ENCODE measurements around the gene NUP37.
A peak's percentile ranks its signal among the peaks of the same experiment; 100 is the strongest.
"Not testable (repeated sequence)": the region's sequence is repeated elsewhere in the genome, so short reads cannot be mapped to it uniquely, and the experiment has no call there.

Gene NUP37

DNA sequence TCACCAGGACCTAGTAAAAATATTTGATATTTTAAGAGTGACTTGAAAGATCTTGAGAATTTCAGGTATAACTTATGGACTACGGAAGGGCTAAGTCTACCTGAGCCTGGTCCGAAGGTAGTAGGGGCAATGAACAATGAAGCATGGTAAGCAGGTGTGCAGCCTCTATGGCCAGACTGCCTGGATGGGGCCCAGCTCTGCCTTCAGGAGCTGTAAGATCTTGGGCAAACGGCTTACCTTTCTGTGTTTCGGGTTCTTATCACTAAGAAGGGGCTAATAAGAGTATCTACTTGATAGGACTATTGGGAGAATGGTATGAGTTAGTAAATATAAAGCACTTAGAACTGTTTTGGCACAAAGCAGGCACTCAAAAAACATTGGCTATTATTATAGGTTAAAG, 39.1 kb downstream of the NUP37 start:
- no peak overlapping the region for H3K9ac ChIP-seq (ENCODE audit: low read depth, low read length)
- H3K27ac ChIP-seq (ENCODE audit: low read depth, low read length): no peak overlapping the region
- no peak overlapping the region for H3K4me3 ChIP-seq (ENCODE audit: low read length)
- no peaks in the 10 kb centered on the region for H3K4me1 ChIP-seq (ENCODE audit: insufficient read depth, low read length)
- peaks cover 90% of the 10 kb centered on the region for H3K36me3 ChIP-seq (ENCODE audit: insufficient read depth, low read length)
- WGBS: 90% methylated on average over 4 of the region's 4 CpGs
- no peaks in the 10 kb centered on the region for H3K27me3 ChIP-seq (ENCODE audit: insufficient read depth, low read length)
- no peaks in the 10 kb centered on the region for H3K9me3 ChIP-seq (ENCODE audit: insufficient read depth, low read depth, low read length)

DNA sequence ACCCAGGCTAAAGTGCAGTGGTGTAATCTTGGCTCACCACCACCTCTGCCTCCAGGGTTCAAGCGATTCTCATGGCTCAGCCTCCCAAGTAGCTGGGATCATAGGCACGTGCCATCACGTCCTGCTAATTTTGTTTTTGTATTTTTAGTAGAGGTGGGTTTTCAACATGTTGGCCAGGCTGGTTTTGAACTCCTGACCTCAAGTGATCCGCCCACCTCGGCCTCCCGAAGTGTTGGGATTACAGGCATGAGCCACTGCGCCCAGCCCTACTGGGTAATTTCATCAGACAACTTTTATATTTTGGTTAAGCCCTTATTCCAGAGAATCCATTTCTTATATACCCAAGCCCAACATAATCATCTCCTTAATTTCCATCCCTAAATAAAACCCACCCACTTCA, 47.8 kb downstream of the NUP37 start:
- peaks cover 41% of the 10 kb centered on the region for H3K36me3 ChIP-seq (ENCODE audit: insufficient read depth, low read length)
- not testable (repeated sequence) for H3K9ac ChIP-seq (ENCODE audit: low read depth, low read length); H3K4me3 ChIP-seq (ENCODE audit: low read length); H3K27ac ChIP-seq (ENCODE audit: low read depth, low read length); H3K9me3 ChIP-seq (ENCODE audit: insufficient read depth, low read depth, low read length); H3K27me3 ChIP-seq (ENCODE audit: insufficient read depth, low read length); H3K4me1 ChIP-seq (ENCODE audit: insufficient read depth, low read length)
- WGBS: 94% methylated on average over 7 of the region's 7 CpGs

DNA sequence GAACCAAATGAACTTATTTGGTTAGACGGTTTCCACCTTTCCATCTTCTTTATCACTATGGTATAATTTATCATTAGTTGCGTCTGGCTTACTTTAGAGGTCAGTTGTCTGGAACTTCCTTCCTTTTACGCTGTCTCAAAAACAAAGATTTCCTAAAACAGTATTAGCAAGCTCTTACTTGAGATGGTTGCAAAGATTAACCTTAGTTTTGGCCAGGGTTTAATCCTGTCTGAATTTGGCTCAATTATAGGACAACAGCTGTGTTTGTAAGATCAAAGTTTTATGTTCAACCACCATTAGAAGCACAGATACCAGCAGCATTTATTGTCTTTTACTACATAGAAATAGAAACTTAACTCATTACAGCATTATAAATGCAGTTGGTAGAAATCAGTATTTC, 50.2 kb downstream of the NUP37 start:
- WGBS: 100% methylated on average over 3 of the region's 3 CpGs
- no peaks in the 10 kb centered on the region for H3K4me1 ChIP-seq (ENCODE audit: insufficient read depth, low read length)
- H3K36me3 ChIP-seq (ENCODE audit: insufficient read depth, low read length): peaks cover 17% of the 10 kb centered on the region
- no peak overlapping the region for H3K27ac ChIP-seq (ENCODE audit: low read depth, low read length)
- no peak overlapping the region for H3K4me3 ChIP-seq (ENCODE audit: low read length)
- H3K9me3 ChIP-seq (ENCODE audit: insufficient read depth, low read depth, low read length): no peaks in the 10 kb centered on the region
- no peaks in the 10 kb centered on the region for H3K27me3 ChIP-seq (ENCODE audit: insufficient read depth, low read length)
- H3K9ac ChIP-seq (ENCODE audit: low read depth, low read length): no peak overlapping the region

DNA sequence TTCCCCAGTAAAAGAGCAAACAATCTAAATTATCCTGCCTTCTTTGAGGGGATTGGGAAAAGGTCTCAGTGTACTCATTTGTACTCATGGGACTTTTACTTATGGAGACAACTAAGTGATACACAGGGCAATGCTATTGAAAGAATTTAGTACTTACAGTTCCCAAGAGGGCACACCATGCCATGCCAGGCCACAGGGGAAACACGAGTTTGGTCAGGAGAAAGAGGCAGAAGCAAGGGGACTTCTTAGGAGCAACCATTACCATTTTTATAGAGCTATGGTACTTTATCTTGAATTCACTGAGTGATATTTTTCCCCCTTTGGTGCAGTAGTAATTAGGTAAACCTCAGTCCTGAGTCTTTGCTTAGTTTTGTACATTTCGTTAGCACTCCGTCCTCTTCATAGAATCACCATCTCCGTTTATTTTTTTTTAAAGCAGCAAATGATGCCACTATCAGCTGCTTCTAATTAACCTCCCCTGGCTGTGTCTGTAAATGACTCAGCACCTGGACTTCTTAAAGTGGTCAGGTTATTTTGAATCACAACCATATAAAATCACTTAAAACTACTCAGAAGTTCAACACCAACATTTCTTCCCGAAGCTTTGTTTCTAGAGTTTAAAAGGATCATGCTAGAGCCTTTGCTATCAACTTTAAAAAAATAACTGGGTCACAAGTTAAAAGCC, 52.2 kb downstream of the NUP37 start:
- WGBS: 94% methylated on average over 5 of the region's 5 CpGs
- H3K27ac ChIP-seq (ENCODE audit: low read depth, low read length): no peak overlapping the region
- no peaks in the 10 kb centered on the region for H3K27me3 ChIP-seq (ENCODE audit: insufficient read depth, low read length)
- no peaks in the 10 kb centered on the region for H3K9me3 ChIP-seq (ENCODE audit: insufficient read depth, low read depth, low read length)
- no peaks in the 10 kb centered on the region for H3K4me1 ChIP-seq (ENCODE audit: insufficient read depth, low read length)
- no peak overlapping the region for H3K9ac ChIP-seq (ENCODE audit: low read depth, low read length)
- no peak overlapping the region for H3K4me3 ChIP-seq (ENCODE audit: low read length)
- H3K36me3 ChIP-seq (ENCODE audit: insufficient read depth, low read length): no peaks in the 10 kb centered on the region

GRCh38 chr12:102064476-102064875, 55.4 kb downstream of the NUP37 start:
- Histone ChIP-seq H3K4me3 (ENCODE audit: low read length) (no peak overlapping the region), H3K9me3 (ENCODE audit: insufficient read depth, low read depth, low read length) (no peaks in the 10 kb centered on the region)
- 94% methylated on average over 1 of the region's 1 CpG for WGBS

DNA sequence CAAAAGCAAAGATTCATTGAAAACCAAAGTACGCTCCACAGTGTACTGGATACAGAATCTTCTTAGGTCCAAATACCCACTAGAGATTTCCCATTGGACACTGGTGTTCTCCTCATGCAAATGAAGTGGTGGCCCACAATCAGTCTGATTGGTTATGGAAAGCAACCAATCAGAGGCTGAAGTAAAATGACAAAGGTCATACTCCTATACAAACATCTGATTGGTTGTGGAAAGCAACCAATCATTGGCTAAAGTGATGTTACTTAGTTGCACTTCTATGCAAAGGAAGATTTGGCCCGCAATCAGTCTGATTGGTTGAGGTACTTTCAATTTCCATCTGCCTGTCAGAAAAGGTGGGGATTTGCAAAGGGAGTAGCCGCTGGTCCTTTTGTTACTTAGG, 56.8 kb downstream of the NUP37 start:
- no peak overlapping the region for H3K4me3 ChIP-seq (ENCODE audit: low read length)
- no peak overlapping the region for H3K27ac ChIP-seq (ENCODE audit: low read depth, low read length)
- no peaks in the 10 kb centered on the region for H3K9me3 ChIP-seq (ENCODE audit: insufficient read depth, low read depth, low read length)
- H3K27me3 ChIP-seq (ENCODE audit: insufficient read depth, low read length): no peaks in the 10 kb centered on the region
- H3K9ac ChIP-seq (ENCODE audit: low read depth, low read length): no peak overlapping the region
- H3K36me3 ChIP-seq (ENCODE audit: insufficient read depth, low read length): no peaks in the 10 kb centered on the region
- WGBS: 99% methylated on average over 3 of the region's 3 CpGs
- H3K4me1 ChIP-seq (ENCODE audit: insufficient read depth, low read length): no peaks in the 10 kb centered on the region

More at GRCh38 chr12:102064476-102064875, 55.4 kb downstream of the NUP37 start:
- Histone ChIP-seq H3K27ac (ENCODE audit: low read depth, low read length) (no peak overlapping the region), H3K36me3 (ENCODE audit: insufficient read depth, low read length) (no peaks in the 10 kb centered on the region), H3K9ac (ENCODE audit: low read depth, low read length) (no peak overlapping the region), H3K4me1 (ENCODE audit: insufficient read depth, low read length) (no peaks in the 10 kb centered on the region), H3K27me3 (ENCODE audit: insufficient read depth, low read length) (no peaks in the 10 kb centered on the region)

- peak overlapping the region; percentile 88 for H3K4me3 ChIP-seq (ENCODE audit: low read length)
- no peaks in the 10 kb centered on the region for H3K27me3 ChIP-seq (ENCODE audit: insufficient read depth, low read length)
- H3K4me1 ChIP-seq (ENCODE audit: insufficient read depth, low read length): no peaks in the 10 kb centered on the region
- H3K9ac ChIP-seq (ENCODE audit: low read depth, low read length): no peak overlapping the region
- H3K9me3 ChIP-seq (ENCODE audit: insufficient read depth, low read depth, low read length): no peaks in the 10 kb centered on the region
- no peak overlapping the region for H3K27ac ChIP-seq (ENCODE audit: low read depth, low read length)
- no peaks in the 10 kb centered on the region for H3K36me3 ChIP-seq (ENCODE audit: insufficient read depth, low read length)
- 87% methylated on average over 11 of the region's 11 CpGs for WGBS
These were observed 57.5 kb downstream of the NUP37 start for GRCh38 chr12:102062419-102062806.

DNA sequence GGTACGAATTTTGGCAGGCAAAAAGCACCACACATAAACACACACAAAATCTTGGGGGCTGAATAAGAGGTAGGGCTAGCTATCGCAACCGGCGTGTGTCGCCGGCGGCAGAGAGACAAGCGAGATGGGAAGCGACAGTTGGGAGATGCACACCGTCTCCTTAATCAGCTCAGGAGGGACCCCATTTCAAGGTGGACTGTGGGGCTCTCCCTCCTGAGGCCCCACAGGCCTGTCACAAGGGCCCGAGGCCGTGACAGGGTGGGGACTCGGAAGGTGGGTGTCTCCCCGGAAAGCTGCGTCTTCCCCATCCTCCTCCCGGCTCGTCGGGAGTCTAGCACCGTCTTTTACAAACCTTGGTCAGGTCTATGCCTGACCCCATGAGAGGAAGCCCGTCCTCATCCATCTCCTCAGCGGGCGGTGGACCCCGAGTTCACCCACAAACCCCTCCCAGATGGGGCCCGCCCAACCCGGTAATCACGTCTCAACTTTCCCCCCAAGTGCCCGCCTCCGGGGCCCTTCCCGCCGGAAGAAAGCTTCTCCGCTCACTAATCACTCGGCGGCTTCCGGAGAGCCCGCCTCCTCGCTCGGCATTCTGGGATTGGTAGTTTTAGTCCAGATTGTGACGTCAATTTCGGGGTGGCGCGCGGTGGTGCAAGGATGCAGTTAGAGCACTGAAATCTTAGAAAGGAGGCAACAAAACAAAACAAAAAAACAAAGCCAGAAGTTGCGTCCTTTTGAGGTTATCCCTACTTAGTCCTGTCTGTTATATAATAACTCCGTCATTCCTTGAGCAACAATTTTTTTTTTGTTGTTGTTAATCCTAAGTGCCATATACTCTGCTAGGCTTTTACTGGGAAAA, 58.1 kb downstream of the NUP37 start, which contains the start of gene WASHC3:
Gene WASHC3, minus strand, starts transcription at position 432 of the 859 bp plus-strand sequence. Its CDS starts 29 bp downstream, at position 403.
- 4% methylated on average over 43 of the region's 44 CpGs for WGBS
- Histone ChIP-seq H3K36me3 (ENCODE audit: insufficient read depth, low read length) (no peaks in the 10 kb centered on the region), H3K9me3 (ENCODE audit: insufficient read depth, low read depth, low read length) (no peaks in the 10 kb centered on the region), H3K27ac (ENCODE audit: low read depth, low read length) (no peak within 1 kb of the TSS), H3K4me3 (ENCODE audit: low read length) (peak within 1 kb of the TSS; percentile 88), H3K9ac (ENCODE audit: low read depth, low read length) (peak within 1 kb of the TSS; percentile 64), H3K27me3 (ENCODE audit: insufficient read depth, low read length) (no peaks in the 10 kb centered on the region), H3K4me1 (ENCODE audit: insufficient read depth, low read length) (no peaks in the 10 kb centered on the region)

DNA sequence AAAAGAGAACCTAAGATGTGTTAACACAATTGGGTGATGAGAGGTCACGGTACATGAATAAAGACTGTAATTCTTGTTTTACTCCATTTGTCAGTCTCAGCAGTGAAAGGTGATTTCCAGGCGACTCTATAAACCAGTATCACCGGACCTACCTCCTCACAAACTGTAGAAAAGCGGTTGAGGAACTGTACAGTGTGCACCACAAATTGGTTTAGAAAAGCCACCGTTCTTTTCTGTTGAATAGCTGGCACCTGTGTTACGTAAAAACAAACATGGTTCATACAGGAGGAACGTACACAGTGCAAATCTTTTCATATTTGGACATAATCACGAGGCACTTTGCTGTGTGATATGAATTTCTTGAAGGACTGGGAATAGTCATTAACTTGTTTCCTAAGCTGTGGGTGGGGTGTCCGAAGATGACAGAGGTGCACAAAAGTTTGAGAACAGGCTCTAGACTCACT, 58.8 kb downstream of the NUP37 start:
- Histone ChIP-seq H3K4me1 (ENCODE audit: insufficient read depth, low read length) (no peaks in the 10 kb centered on the region), H3K27ac (ENCODE audit: low read depth, low read length) (no peak overlapping the region), H3K4me3 (ENCODE audit: low read length) (peak overlapping the region; percentile 88), H3K27me3 (ENCODE audit: insufficient read depth, low read length) (no peaks in the 10 kb centered on the region), H3K9me3 (ENCODE audit: insufficient read depth, low read depth, low read length) (no peaks in the 10 kb centered on the region), H3K9ac (ENCODE audit: low read depth, low read length) (peak overlapping the region; percentile 64), H3K36me3 (ENCODE audit: insufficient read depth, low read length) (no peaks in the 10 kb centered on the region)
- WGBS: 74% methylated on average over 9 of the region's 9 CpGs

DNA sequence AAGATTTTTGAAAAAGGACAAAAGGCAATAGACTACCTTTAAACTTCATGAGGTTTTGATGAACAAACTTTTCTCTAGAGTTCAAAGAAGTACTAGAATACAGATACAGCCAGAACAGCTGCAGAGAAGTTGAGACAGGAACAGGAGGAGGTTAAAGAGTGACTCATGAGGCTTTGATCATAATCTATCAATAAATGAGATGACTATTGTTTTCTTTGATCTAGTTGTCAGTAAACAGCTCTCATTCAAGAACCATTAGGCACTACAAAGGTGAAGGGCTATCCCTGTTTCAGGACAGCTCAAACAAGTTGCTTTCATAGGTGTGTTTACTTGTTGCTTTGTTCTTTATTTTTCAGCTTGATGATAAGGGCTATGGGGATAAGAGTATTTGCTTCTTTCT, 60.6 kb downstream of the NUP37 start:
- Histone ChIP-seq H3K4me3 (ENCODE audit: low read length) (no peak overlapping the region), H3K27me3 (ENCODE audit: insufficient read depth, low read length) (no peaks in the 10 kb centered on the region), H3K4me1 (ENCODE audit: insufficient read depth, low read length) (no peaks in the 10 kb centered on the region), H3K36me3 (ENCODE audit: insufficient read depth, low read length) (no peaks in the 10 kb centered on the region), H3K9me3 (ENCODE audit: insufficient read depth, low read depth, low read length) (no peaks in the 10 kb centered on the region), H3K9ac (ENCODE audit: low read depth, low read length) (no peak overlapping the region), H3K27ac (ENCODE audit: low read depth, low read length) (no peak overlapping the region)

DNA sequence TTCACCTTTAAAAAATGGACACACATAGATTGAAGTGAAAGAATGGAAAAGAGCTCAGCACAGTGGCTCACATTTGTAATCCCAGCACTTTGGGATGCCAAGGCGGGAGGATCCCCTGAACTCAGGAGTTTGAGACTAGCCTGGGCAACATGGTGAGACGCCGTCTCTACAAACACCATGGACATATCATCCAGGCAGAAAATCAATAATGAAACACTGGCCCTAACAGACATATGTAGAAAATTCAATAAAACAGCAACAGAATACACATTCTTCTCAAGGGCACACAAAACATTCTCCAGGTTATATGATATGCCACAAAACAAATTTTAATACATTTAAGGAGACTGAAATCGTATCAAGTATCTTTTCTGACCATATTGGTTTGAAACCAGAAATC, 65.6 kb downstream of the NUP37 start:
- H3K4me3 ChIP-seq (ENCODE audit: low read length): no peak overlapping the region
- no peak overlapping the region for H3K9ac ChIP-seq (ENCODE audit: low read depth, low read length)
- H3K4me1 ChIP-seq (ENCODE audit: insufficient read depth, low read length): no peaks in the 10 kb centered on the region
- H3K27me3 ChIP-seq (ENCODE audit: insufficient read depth, low read length): no peaks in the 10 kb centered on the region
- 94% methylated on average over 3 of the region's 4 CpGs for WGBS
- H3K27ac ChIP-seq (ENCODE audit: low read depth, low read length): no peak overlapping the region
- H3K36me3 ChIP-seq (ENCODE audit: insufficient read depth, low read length): no peaks in the 10 kb centered on the region
- H3K9me3 ChIP-seq (ENCODE audit: insufficient read depth, low read depth, low read length): no peaks in the 10 kb centered on the region

Measured in HUES64 (cell line).